Endothelial cell of umbilical vein (primary cell): ENCODE results near the gene CCDC18. TPM values are rescaled to one million over a fixed set of nuclear protein-coding genes. Genes with fewer than 3 reads are reported as not detected.

Source experiments
- BruUV-seq: library from RNA; stranded (reverse); fragments of 400-500 nt; replicated peaks from 2 replicates; lab custom pipeline; 2021; lab: Mats Ljungman, UMichigan
- CTCF ChIA-PET: fragments of 300-600, 350-600 bp; sonication (Branson Sonifier 250); formaldehyde crosslinking; loops from one replicate; lab custom pipeline; 2021; ENCODE audit warnings: antibody characterized with exemption, inconsistent platforms; lab: Charles Lee
- POLR2A ChIA-PET: fragments of 300-600, 350-600 bp; sonication (Branson Sonifier 250); formaldehyde crosslinking; loops from one replicate; lab custom pipeline; 2021; ENCODE audit warnings: antibody characterized with exemption, inconsistent platforms; lab: Charles Lee
- DNase-seq: peaks from one replicate; pipeline ENCODE4 v3.0.0-alpha.2; 2011; ENCODE audit warnings: low read depth, low spot score
- FAIRE-seq: peaks from 2 replicates; lab custom pipeline; 2011; peaks lifted over from hg19 to GRCh38; lab: Jason Lieb, UNC
- H2AFZ ChIP-seq: 2 replicates; pipeline ENCODE4 v1.6.0; 2012; ENCODE audit warnings: low read depth, low read length, control low read depth, inconsistent platforms
- H3K27ac ChIP-seq: 2 replicates; pipeline ENCODE4 v1.5.1; 2011; ENCODE audit warnings: low read depth, mild to moderate bottlenecking, control low read depth, low read length, moderate library complexity; ENCODE audit not compliant: insufficient read depth
- H3K27me3 ChIP-seq, 2 experiments: 2 replicates each; pipeline versions ENCODE4 v1.6.0 to v1.6.1; 2011; ENCODE audit warnings: low read length in 2 of 2, mixed read lengths in 1 of 2; ENCODE audit not compliant: control insufficient read depth in 2 of 2, insufficient read depth in 2 of 2
- H3K36me3 ChIP-seq, 2 experiments: 2 replicates in 1 of 2; 3 replicates in 1 of 2; pipeline ENCODE4 v1.5.1; 2011; ENCODE audit warnings: low read length in 2 of 2, mild to moderate bottlenecking in 1 of 2, moderate library complexity in 1 of 2; ENCODE audit not compliant: control insufficient read depth in 2 of 2, insufficient read depth in 2 of 2; ENCODE audit errors: extremely low read depth in 1 of 2
- H3K4me1 ChIP-seq: 3 replicates; pipeline ENCODE4 v1.5.1; 2011; ENCODE audit warnings: mild to moderate bottlenecking, low read length; ENCODE audit not compliant: control insufficient read depth, insufficient read depth; ENCODE audit errors: extremely low read depth
- H3K4me2 ChIP-seq: 2 replicates; pipeline ENCODE4 v1.6.1; 2011; ENCODE audit warnings: low read length, control low read depth, mixed read lengths; ENCODE audit not compliant: insufficient read depth
- H3K4me3 ChIP-seq, 3 experiments: fragments of 200-600 bp in 1 of 3; sonication (generic), shearing (Covaris generic) in 1 of 3; replicated peaks in 1 of 3; 2 replicates each; pipeline ENCODE4 v1.5.1; 2011 to 2016; ENCODE audit warnings: control low read depth in 3 of 3, low read length in 3 of 3, mild to moderate bottlenecking in 2 of 3, inconsistent platforms in 1 of 3, low read depth in 1 of 3, moderate library complexity in 1 of 3; ENCODE audit not compliant: insufficient read depth in 1 of 3
- H3K79me2 ChIP-seq: 2 replicates; pipeline ENCODE4 v1.6.0; 2012; ENCODE audit warnings: low read length, inconsistent platforms; ENCODE audit not compliant: control insufficient read depth, insufficient read depth
- H3K9ac ChIP-seq: replicated peaks from 2 replicates; pipeline ENCODE3; 2011; ENCODE audit warnings: low read length, control low read depth; ENCODE audit not compliant: insufficient read depth; ENCODE audit errors: extremely low read depth
- H3K9me1 ChIP-seq: replicated peaks from 3 replicates; pipeline ENCODE4 v1.6.0; 2011; ENCODE audit warnings: mild to moderate bottlenecking, low read length; ENCODE audit not compliant: control insufficient read depth, insufficient read depth; ENCODE audit errors: extremely low read depth
- H3K9me3 ChIP-seq: replicated peaks from 2 replicates; pipeline ENCODE4 v1.5.1; 2012; ENCODE audit warnings: low read length, inconsistent platforms; ENCODE audit not compliant: control insufficient read depth, insufficient read depth
- H4K20me1 ChIP-seq: replicated peaks from 2 replicates; pipeline ENCODE3; 2011; ENCODE audit warnings: mild to moderate bottlenecking, low read length; ENCODE audit not compliant: control insufficient read depth, insufficient read depth; ENCODE audit errors: extremely low read depth
- EZH2 ChIP-seq: IDR thresholded peaks from 2 replicates; pipeline ENCODE4 v1.6.1; 2012; ENCODE audit warnings: borderline replicate concordance, low read depth, mild to moderate bottlenecking, moderate library complexity, low read length, inconsistent platforms; ENCODE audit not compliant: severe bottlenecking
- FOS ChIP-seq: IDR thresholded peaks from 2 replicates; pipeline ENCODE4 v1.6.1; 2011; ENCODE audit warnings: mild to moderate bottlenecking, low read length, moderate library complexity, borderline replicate concordance; ENCODE audit not compliant: insufficient read depth
- GATA2 ChIP-seq: IDR thresholded peaks from 2 replicates; pipeline ENCODE4 v1.7.0; 2011; ENCODE audit warnings: low read depth, mild to moderate bottlenecking, moderate library complexity, mixed read lengths, low read length; ENCODE audit not compliant: insufficient read length, insufficient read depth
- JUN ChIP-seq: IDR thresholded peaks from 2 replicates; pipeline ENCODE4 v1.6.1; 2011; ENCODE audit warnings: borderline replicate concordance, low read depth; ENCODE audit not compliant: insufficient read length, insufficient read depth
- MAX ChIP-seq: IDR thresholded peaks from 2 replicates; pipeline ENCODE4 v1.6.1; 2011; ENCODE audit not compliant: insufficient read depth, insufficient read length
- MYC ChIP-seq: IDR thresholded peaks from one replicate; pipeline ENCODE4 v1.6.1; 2011; ENCODE audit warnings: mild to moderate bottlenecking, low read depth, low read length
- POLR2A ChIP-seq: IDR thresholded peaks from 2 replicates; pipeline ENCODE4 v1.6.1; 2012; ENCODE audit warnings: low read depth, mild to moderate bottlenecking, control low read depth, low read length
- POLR2AphosphoS5 ChIP-seq: IDR thresholded peaks from 2 replicates; pipeline ENCODE4 v1.6.1; 2012; ENCODE audit warnings: low read depth, mild to moderate bottlenecking, control low read depth, low read length, moderate library complexity; ENCODE audit not compliant: insufficient read depth
- dilution Hi-C: fragments of 300-500 bp; cut with MboI; formaldehyde crosslinking; loops from one replicate; pipeline ENCODE4 v1.15.0; 2019; ENCODE audit warnings: low sequenced_read_pairs; ENCODE audit not compliant: extremely low pct_ligation_motif_present
- intact Hi-C: fragments of 100-400 bp; cut with micrococcal nuclease; formaldehyde crosslinking; loops from one replicate; pipeline ENCODE4 v1.10.0; 2022
- polyA plus RNA-seq, 4 experiments: library from polyadenylated mRNA; depleted of rRNA in 3 of 4; stranded (reverse) in 3 of 4; unstranded in 1 of 4; fragments of >200 nt; gene quantifications; 2 replicates each; pipeline versions ENCODE4 v1.2.1 to v1.2.3, GENCODE V29; 2011 to 2012; ENCODE audit warnings: missing spikeins in 1 of 4
- total RNA-seq: library from RNA; stranded (reverse); gene quantifications from 2 replicates; pipeline ENCODE4 v1.2.3, GENCODE V29; 2021
- TF ChIP-seq, protein P1 (sequence below), 2 donors: IDR thresholded peaks; 1 replicate in 1 of 2; 2 replicates in 1 of 2; pipeline ENCODE4 v1.5.1; 2011; ENCODE audit warnings: low read length in 2 of 2, mild to moderate bottlenecking in 2 of 2, moderate library complexity in 2 of 2, control low read depth in 1 of 2, inconsistent platforms in 1 of 2, low read depth in 1 of 2; ENCODE audit not compliant: insufficient read depth in 1 of 2; ENCODE audit errors: extremely low read depth in 1 of 2

The CCDC18 gene
- total and polyA plus RNA-seq, 2 donors (not counting 3 experiments of a cell fraction or from before 2014, with no cell fraction given): 2.2 to 11.2 TPM

- ChIA-PET CTCF (no interaction called here), POLR2A (no interaction called here)
- Histone ChIP-seq H2AFZ (no peak overlapping the region), H3K4me1 (no peaks in the 10 kb centered on the region), H3K9ac (no peak overlapping the region), H3K27ac (no peak overlapping the region), H3K79me2 (no peaks in the 10 kb centered on the region), H3K4me2 (no peak overlapping the region), H3K4me3 (no peak overlapping the region), H3K9me3 (no peaks in the 10 kb centered on the region), H3K27me3 (no peaks in the 10 kb centered on the region), H4K20me1 (peaks cover 2% of the 10 kb centered on the region), H3K9me1 (no peaks in the 10 kb centered on the region), H3K36me3 (peaks cover 2 to 5% of the 10 kb centered on the region in 2 experiments)
- no peak for TF ChIP-seq GATA2
- TF ChIP-seq MYC: no peak
- TF ChIP-seq JUN: no peak
- TF ChIP-seq MAX: no peak
- TF ChIP-seq EZH2: no peak
- TF ChIP-seq, protein P1, sequence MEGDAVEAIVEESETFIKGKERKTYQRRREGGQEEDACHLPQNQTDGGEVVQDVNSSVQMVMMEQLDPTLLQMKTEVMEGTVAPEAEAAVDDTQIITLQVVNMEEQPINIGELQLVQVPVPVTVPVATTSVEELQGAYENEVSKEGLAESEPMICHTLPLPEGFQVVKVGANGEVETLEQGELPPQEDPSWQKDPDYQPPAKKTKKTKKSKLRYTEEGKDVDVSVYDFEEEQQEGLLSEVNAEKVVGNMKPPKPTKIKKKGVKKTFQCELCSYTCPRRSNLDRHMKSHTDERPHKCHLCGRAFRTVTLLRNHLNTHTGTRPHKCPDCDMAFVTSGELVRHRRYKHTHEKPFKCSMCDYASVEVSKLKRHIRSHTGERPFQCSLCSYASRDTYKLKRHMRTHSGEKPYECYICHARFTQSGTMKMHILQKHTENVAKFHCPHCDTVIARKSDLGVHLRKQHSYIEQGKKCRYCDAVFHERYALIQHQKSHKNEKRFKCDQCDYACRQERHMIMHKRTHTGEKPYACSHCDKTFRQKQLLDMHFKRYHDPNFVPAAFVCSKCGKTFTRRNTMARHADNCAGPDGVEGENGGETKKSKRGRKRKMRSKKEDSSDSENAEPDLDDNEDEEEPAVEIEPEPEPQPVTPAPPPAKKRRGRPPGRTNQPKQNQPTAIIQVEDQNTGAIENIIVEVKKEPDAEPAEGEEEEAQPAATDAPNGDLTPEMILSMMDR (IDR thresholded peaks at IDR 0.05; ENCODE audit: extremely low read depth in 1 of 2, insufficient read depth in 1 of 2, low read depth in 1 of 2, low read length in 2 of 2): no peak
- no peak for TF ChIP-seq FOS
- TF ChIP-seq POLR2AphosphoS5: no peak
- TF ChIP-seq POLR2A: no peak
- BruUV-seq: no TSS peak
- DNase-seq: no peak
- dilution Hi-C loops (no loop called here), intact Hi-C loops (no loop called here)
- no peak for FAIRE-seq
Measured at GRCh38 chr1:93143769-93144168, 36.8 kb upstream of the CCDC18 start.
